GM21717 (cell line): ENCODE data around the gene COA8.
"Not testable (repeated sequence)": the region's sequence is repeated elsewhere in the genome, so short reads cannot be mapped to it uniquely, and the experiment has no call there.

Experiments used
- ATAC-seq: cut with Tn5 transposase; IDR thresholded peaks from one replicate; pipeline ENCODE4 v1.9.1; 2021; ENCODE audit warnings: mild to moderate bottlenecking, moderate library complexity; ENCODE audit not compliant: unreplicated experiment

COA8 gene

DNA sequence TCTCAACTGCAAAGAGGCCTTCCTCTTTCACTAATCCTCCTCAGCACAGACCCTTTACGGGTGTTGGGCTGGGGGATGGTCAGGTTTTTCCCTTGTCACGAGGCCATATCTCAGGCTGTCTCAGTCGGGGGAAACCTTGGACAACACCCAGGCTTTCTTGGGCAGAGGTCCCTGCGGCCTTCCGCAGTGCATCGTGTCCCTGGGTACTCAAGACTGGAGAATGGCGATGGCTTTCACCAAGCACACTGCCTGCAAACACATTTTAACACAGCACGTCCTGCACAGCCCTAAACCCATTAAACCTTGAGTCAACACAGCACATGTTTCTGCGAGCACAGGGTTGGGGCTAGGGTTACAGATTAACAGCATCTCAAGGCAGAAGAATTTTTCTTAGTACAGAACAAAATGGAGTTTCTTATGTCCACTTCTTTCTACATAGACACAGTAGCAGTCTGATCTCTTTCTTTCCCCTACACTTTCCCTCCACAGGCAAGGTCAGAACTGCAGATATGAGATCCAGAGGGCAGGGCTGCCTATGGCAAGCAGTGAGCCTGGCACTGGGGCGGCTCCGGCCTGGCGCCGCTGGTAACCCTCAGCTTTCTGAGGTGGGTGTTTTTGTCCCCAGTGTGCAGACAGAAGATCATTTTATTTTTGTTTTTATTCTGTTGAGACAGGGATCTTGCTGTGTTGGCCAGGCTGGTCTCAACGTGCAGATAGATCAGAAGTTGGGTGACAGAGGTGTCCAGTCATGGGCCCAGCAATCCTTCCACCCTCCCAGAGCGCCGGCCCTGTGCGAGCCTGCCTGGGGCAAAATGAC lies 37.1 kb upstream of the COA8 start:
- not testable (repeated sequence) for ATAC-seq

GRCh38 chr14:103526247-103526913 lies 36.4 kb upstream of the COA8 start:
- no peak for ATAC-seq

GRCh38 chr14:103526914-103527248 lies 35.9 kb upstream of the COA8 start:
- no peak for ATAC-seq

DNA sequence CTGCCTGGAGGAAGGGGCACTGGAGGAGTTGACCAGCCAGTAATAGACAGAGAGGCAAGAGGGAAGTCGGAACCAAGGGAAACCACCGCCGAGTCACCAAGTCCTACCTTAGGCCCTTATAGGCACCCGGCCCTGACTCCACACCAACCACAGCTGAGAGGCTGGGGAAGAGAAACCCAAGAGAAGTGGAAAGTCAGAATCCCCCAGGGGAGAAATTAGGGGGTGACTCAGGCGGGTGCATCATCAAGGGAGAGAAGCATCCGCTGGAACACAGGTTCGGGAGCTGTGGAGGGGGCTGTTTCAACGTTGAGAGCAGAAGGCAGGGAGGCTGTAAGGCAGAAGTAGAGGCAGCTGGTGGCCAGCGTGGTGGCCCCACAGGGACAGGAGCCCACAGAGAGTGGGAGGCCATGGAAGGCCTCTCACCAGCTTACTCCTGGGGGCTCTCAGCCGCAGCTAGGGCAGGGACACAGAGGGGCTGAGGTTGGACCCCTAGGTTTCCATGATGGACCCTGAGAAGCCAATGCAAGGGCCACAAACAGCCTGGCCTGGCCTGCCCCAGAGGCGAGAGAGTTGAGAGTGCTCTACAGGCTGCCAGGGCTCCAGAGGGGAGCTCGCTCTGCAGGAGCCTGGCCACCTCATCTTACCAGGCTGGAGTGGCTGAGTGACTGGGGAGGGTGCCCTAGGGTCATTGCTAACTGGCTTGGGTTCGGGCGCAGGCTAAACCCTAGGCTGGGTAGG lies 35.2 kb upstream of the COA8 start:
- peak; percentile 47 for ATAC-seq

GRCh38 chr14:103528146-103528586 lies 34.6 kb upstream of the COA8 start:
- no peak for ATAC-seq

DNA sequence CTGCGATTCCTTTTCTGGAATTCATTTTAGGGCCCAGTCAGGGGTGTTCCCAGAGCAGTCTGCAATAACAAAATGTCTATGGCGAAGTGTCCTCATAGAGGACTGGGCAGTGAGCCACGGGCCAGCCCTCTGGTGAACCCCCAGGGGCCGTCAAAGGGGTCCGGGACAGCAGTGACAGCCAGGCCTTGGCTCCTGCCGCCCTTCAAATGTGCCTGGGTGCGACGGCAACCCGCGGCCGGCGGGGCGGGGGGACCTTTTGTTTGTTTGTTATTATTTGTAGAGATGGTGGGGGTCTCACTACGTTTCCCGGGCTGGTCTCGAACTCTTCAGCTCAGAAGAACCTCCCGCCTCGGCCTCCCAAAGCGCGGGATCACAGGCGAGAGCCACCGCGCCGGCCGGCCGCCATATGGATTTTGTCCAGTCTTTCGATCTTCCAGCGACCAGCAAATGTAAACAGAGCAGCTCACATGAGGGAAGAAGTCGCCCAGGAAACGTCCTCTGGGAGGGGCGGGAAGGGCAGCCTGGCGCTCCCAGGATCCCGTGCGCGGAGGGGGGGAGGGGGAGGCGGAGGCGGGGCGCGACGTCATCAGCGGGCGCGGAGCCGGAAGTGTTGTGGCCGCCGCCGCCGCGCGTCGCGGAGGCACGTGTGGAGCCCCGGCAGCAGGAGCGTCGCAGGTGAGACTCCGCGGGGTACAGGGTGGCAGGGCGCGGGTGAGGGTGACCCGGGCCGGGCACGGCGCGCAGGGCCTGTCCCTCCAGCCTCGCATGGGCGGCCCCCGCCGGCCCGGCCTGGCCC lies 34.0 kb upstream of the COA8 start, which contains the start of gene TRMT61A:
TSS of gene TRMT61A (plus strand) at position 610 of the 796 bp plus-strand sequence. CDS start 783 bp downstream, outside the sequence.
- ATAC-seq, result no peak

DNA sequence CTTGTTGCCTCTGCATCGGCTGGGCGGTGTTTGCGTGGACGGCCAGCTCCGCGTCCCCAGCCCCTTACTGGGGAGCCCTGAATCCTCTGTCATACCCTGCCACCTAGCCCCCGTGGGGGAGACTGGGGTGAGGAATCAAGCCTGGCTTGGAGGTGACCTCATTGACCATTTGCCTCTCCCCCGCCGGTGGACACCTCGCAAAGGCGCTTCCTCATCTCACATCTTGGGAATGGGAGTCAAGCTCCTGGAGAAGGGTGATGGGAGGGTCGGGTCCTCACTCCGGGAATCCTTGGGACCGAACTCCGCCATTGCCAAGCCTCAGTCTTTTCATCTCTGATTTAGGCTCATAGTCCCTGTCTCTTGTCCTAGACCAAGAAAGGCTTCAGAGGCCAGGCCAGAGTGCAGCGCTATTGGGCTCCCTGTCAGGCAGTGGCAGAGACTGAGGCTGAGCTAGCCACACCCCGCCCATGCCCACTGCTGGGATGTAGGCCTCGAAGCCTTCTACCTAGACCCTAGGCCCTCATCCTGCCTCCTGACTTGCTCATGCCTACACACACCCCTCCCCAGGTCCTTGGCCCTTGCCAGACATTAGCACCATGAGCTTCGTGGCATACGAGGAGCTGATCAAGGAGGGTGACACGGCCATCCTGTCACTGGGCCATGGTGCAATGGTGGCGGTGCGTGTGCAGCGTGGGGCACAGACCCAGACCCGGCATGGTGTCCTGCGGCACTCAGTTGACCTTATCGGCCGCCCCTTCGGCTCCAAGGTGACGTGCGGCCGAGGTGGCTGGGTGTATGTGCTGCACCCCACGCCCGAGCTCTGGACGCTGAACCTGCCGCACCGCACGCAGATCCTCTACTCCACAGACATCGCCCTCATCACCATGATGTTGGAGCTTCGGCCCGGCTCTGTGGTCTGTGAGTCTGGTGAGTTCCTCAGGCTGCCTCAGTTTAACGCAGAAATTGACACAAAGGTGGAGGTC lies 33.1 kb upstream of the COA8 start:
- ATAC-seq, result no peak

DNA sequence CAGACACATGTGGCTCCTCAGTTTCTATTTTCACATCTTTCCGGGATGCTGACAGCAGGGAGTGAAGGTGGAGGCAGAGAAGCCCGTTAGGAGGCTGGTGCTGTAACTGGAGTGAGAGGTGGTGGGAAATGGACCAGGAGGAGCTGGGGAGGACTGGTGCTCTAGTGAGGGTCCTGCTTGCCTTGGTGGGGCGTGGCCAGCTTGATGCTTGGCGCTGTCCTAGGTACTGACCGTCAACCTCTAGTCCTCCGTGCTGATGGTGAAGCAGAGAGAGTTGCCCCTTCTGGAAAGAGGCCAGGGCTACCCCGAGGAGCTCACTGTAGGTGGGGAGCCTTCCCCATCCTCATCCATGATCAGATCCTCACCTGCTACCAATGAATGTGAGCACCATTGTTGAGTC lies 32.4 kb upstream of the COA8 start:
- no peak for ATAC-seq

- no peak for ATAC-seq
Observed at GRCh38 chr14:103530831-103531230, 31.9 kb upstream of the COA8 start.

GRCh38 chr14:103531421-103532215 lies 31.1 kb upstream of the COA8 start:
- no peak for ATAC-seq

GRCh38 chr14:103532216-103533136 lies 30.3 kb upstream of the COA8 start:
- ATAC-seq, result no peak

DNA sequence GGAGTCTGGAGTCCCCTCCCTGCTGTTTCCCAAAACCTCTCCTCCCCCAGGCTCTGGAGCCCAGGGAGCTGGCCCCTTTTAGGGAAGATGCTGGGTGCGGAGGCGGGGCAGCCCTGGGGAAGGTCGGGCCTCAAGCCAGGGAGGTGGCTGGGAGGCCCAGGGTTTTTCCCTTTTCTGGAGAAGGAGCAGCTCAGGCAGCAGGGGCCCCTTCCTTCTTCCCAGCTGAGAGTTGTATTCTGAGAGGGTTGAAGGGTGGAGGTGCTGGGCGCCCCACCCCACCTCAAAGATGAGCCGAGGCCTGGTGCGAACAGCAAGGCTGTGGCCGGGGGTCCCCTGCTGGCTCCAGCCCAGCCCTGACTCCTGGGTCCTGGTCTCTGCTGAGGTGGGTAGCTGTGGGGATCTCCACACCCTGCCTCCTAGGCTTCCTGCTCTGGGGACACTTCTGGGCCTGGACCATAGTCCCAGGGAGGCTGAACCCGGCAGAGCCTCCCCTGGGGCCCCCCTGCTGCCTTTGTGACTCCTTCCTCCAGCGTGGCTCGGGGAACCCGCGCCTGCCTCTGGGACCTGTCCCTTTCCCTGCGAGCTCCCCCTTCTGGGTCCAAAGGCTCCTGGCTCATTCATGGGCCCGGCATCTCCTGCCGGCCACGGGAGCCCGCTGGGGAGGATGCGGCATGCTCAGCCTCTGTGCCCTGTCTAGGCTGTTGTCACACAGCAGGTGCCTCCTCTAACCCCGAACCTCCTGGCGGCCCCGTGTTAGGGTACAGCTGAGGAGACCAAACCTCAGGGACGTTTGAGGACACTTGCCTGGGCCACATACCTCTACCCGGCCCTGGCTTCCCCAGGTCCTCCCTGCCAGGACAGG lies 29.4 kb upstream of the COA8 start:
- ATAC-seq, result no peak

DNA sequence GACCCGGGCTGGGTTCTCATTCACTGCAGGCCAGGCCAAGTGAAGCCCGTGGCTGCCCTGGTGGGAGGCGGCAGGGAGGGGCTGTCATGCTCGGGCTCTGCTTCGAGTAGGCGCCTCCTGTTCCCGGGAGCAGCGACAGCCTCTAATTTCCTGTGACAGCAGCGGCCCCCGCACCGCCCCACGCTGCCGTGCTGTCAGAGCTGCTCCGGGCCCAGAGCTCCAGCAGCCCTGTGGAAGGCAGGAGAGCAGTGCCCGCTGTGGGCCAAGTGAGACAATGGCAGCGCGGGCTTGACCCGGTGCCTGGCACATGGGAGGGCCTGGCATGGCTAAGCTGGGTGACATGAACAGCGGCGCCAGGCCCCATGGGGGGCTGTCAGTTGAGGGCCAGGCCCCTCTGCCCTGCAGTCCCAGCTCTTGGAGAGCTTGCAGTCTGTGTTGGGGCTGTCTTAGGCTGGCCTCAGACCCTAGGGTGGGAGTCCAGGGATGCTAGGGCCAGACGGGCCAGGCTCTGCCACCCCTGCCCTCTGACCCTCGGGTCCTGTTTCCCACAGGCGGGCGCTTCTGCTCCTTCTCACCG lies 28.7 kb upstream of the COA8 start:
- no peak for ATAC-seq

DNA sequence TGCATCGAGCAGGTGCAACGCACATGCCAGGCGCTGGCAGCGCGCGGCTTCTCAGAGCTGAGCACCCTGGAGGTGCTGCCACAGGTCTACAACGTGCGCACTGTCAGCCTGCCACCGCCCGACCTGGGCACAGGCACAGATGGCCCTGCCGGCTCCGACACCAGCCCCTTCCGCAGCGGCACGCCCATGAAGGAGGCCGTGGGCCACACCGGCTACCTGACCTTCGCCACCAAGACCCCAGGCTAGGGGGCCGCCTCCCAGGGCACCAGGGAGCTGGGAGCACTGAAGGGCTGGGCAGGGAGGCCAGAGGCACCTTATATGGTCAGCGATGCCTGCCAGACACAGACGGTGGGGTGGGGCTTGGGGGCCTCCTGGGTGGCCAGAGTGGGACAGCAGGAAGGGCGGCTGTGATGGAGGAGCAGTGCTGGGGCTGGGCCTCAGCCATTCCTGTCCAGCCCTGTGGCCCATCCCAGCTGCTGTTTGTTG lies 28.1 kb upstream of the COA8 start:
- no peak for ATAC-seq

- no peak for ATAC-seq
Observed at GRCh38 chr14:103535081-103535890, 27.5 kb upstream of the COA8 start.
